COLO829 (cell line): Measurements from ENCODE around the gene HECA.
A peak's percentile ranks its signal among the peaks of the same experiment; 100 is the strongest.
"Not testable (repeated sequence)": the region's sequence is repeated elsewhere in the genome, so short reads cannot be mapped to it uniquely, and the experiment has no call there.

Experiments used
- DNase-seq: peaks from one replicate; pipeline ENCODE4 v3.0.0; 2012; ENCODE audit warnings: low spot score

Gene HECA

DNA sequence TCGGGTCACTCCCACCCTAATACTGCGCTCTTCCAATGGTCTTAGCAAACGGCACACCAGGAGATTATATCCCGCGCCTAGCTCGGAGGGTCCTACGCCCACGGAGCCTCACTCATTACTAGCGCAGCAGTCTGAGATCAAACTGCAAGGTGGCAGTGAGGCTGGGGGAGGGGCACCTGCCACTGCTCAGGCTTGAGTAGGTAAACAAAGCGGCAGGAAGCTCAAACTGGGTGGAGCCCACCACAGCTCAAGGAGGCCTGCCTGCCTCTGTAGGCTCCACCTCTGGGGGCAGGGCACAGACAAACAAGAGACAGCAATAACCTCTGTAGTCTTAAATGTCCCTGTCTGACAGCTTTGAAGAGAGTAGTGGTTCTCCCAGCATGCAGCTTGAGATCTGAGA, 75.9 kb downstream of the HECA start:
- DNase-seq, result not testable (repeated sequence)

DNA sequence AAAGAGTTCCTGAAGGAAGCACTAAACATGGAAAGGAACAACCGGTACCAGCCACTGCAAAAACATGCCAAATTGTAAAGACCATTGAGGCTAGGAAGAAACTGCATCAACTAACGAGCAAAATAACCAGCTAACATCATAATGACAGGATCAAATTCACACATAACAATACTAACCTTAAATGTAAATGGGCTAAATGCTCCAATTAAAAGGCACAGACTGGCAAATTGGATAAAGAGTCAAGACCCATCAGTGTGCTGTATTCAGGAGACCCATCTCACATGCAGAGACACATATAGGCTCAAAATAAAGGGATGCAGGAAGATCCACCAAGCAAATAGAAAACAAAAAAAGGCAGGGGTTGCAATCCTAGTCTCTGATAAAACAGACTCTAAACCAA, 77.6 kb downstream of the HECA start:
- DNase-seq, result not testable (repeated sequence)

DNA sequence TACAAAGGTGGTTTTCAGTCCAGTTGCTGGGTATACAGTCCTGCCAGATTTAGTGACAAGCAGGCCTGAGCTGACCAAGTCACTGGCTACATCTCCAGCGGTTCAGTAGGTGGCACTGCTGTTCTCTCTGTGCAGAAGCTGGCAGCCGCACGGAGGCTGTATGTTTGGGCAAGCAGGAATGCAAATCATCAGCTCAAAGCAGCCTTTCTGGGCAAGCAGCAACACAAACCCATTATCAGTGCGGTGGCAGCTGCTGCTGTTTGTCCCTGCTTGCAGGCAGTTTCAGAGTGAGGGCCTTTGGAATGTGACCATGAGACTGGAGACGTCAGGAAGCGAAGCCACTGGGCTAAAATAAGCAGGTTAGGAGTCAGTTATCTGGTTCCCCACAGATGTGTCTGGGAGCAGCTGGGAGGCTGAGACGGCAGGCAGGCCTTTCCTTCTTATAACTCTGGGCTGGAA, 84.4 kb downstream of the HECA start:
- peak; percentile 84 for DNase-seq

GRCh38 chr6:139219746-139220145, 84.9 kb downstream of the HECA start:
- DNase-seq, result no peak

GRCh38 chr6:139228387-139228786, 93.5 kb downstream of the HECA start:
- DNase-seq, result not testable (repeated sequence)
